Measurements from ENCODE around the gene TCF25.

TCF25 gene

GRCh38 chr16:89904606-89905510, 31.5 kb downstream of the TCF25 start:
- H3K36me3 ChIP-seq (ENCODE audit: control insufficient read depth, insufficient read depth, low read length): peaks cover 36% of the 10 kb centered on the region
- H3K27me3 ChIP-seq (replicated peaks; ENCODE audit: control insufficient read depth, insufficient read depth, low read length): no peaks in the 10 kb centered on the region
- no peak overlapping the region for H3K4me3 ChIP-seq (replicated peaks; ENCODE audit: low read depth, low read length)
- no peak for DNase-seq (ENCODE audit: extremely low read depth, insufficient read length)
- TF ChIP-seq CTCF (IDR thresholded peaks at IDR 0.05; ENCODE audit: insufficient read depth, low read length, poor library complexity, severe bottlenecking): no peak

DNA sequence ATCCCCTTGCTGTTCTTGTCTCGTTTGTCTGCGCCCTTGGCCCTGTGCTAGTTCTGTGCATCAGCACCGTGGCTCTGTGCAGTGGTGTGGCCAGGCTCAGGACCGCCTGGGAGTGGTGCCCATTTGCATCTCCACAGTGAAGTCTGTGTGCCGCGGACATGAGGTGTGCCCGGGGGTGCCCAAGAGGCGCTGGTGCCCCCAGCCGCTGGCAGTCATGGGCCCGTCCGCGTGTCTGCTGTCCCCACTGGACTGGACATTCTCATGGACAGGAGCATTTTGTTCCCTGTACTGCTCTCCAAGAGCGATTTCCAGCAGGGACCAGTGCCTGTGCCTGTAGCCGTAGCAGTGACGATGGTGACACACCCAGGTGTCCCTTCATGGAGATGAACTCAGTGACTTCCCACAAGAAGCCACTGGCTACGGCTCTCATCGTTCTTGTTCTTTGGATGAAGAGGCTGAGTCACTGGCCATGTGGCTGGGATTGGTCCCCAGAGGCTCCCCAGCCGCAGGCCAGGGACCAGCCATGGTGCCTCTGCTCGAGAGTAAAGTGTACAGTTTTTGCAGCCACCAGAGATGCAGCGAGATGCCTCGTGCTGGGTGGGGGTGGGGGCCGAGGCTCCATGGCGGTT, 32.2 kb downstream of the TCF25 start:
- no peaks in the 10 kb centered on the region for H3K27me3 ChIP-seq (replicated peaks; ENCODE audit: control insufficient read depth, insufficient read depth, low read length)
- no peak for DNase-seq (ENCODE audit: extremely low read depth, insufficient read length)
- no peak for TF ChIP-seq CTCF (IDR thresholded peaks at IDR 0.05; ENCODE audit: insufficient read depth, low read length, poor library complexity, severe bottlenecking)
- H3K36me3 ChIP-seq (ENCODE audit: control insufficient read depth, insufficient read depth, low read length): peaks cover 38% of the 10 kb centered on the region
- no peak overlapping the region for H3K4me3 ChIP-seq (replicated peaks; ENCODE audit: low read depth, low read length)

- peaks cover 42% of the 10 kb centered on the region for H3K36me3 ChIP-seq (ENCODE audit: control insufficient read depth, insufficient read depth, low read length)
- no peak for TF ChIP-seq CTCF (IDR thresholded peaks at IDR 0.05; ENCODE audit: insufficient read depth, low read length, poor library complexity, severe bottlenecking)
- H3K27me3 ChIP-seq (replicated peaks; ENCODE audit: control insufficient read depth, insufficient read depth, low read length): no peaks in the 10 kb centered on the region
- no peak for DNase-seq (ENCODE audit: extremely low read depth, insufficient read length)
- no peak overlapping the region for H3K4me3 ChIP-seq (replicated peaks; ENCODE audit: low read depth, low read length)
Measured at GRCh38 chr16:89906140-89907025, 33.0 kb downstream of the TCF25 start.

GRCh38 chr16:89907055-89907814, 33.8 kb downstream of the TCF25 start:
- no peak for TF ChIP-seq CTCF (IDR thresholded peaks at IDR 0.05; ENCODE audit: insufficient read depth, low read length, poor library complexity, severe bottlenecking)
- H3K36me3 ChIP-seq (ENCODE audit: control insufficient read depth, insufficient read depth, low read length): peaks cover 45% of the 10 kb centered on the region
- no peak for DNase-seq (ENCODE audit: extremely low read depth, insufficient read length)
- no peak overlapping the region for H3K4me3 ChIP-seq (replicated peaks; ENCODE audit: low read depth, low read length)
- no peaks in the 10 kb centered on the region for H3K27me3 ChIP-seq (replicated peaks; ENCODE audit: control insufficient read depth, insufficient read depth, low read length)

DNA sequence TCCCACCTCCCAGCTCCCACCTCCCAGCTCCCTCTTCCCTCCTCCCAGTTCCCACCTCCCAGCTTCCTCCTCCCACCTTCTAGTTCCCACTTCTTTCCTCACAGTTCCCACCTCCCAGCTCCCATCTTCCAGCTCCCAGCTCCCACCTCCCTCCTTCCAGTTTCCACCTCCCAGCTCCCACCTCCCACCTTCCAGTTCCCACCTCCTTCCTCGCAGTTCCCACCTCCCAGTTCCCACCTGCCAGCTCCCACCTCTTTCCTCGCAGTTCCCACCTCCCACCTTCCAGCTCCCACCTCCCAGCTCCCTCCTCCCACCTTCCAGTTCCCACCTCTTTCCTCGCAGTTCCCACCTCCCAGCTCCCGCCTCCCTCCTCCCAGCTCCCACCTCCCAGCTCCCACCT, 34.8 kb downstream of the TCF25 start:
- peaks cover 47% of the 10 kb centered on the region for H3K36me3 ChIP-seq (ENCODE audit: control insufficient read depth, insufficient read depth, low read length)
- H3K4me3 ChIP-seq (replicated peaks; ENCODE audit: low read depth, low read length): no peak overlapping the region
- TF ChIP-seq CTCF (IDR thresholded peaks at IDR 0.05; ENCODE audit: insufficient read depth, low read length, poor library complexity, severe bottlenecking): no peak
- DNase-seq (ENCODE audit: extremely low read depth, insufficient read length): no peak
- no peaks in the 10 kb centered on the region for H3K27me3 ChIP-seq (replicated peaks; ENCODE audit: control insufficient read depth, insufficient read depth, low read length)

Data from GM06990 (cell line).